K562 treated with DMSO at 1 percent for 48 hours (cell line): ENCODE results near the gene POU2AF3. TPM values are rescaled to one million over a fixed set of nuclear protein-coding genes. Genes with fewer than 3 reads are reported as not detected.

Experiments used
- total RNA-seq: library from RNA; unstranded; fragments of 300-600 nt; gene quantifications from 2 replicates; pipeline ENCODE4 v1.2.3, GENCODE V29; 2022; ENCODE audit warnings: low replicate concordance; ENCODE audit errors: extremely low read depth

The POU2AF3 gene, protein sequence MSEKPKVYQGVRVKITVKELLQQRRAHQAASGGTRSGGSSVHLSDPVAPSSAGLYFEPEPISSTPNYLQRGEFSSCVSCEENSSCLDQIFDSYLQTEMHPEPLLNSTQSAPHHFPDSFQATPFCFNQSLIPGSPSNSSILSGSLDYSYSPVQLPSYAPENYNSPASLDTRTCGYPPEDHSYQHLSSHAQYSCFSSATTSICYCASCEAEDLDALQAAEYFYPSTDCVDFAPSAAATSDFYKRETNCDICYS
- not detected in 2 replicates for total RNA-seq

GRCh38 chr11:111298413-111299100 lies at the start of gene POU2AF3:
TSS of gene POU2AF3 (plus strand) at chr11:111298546. CDS start at chr11:111298582, 36 bp downstream.

Other genes starting within 250 kb of the POU2AF3 start
- not detected in 2 replicates for gene POU2AF2, start 52.8 kb upstream of the POU2AF3 start, total RNA-seq
- not detected in 2 replicates for gene POU2AF1, start 80.7 kb downstream of the POU2AF3 start, total RNA-seq
- gene BTG4, start 213.8 kb downstream of the POU2AF3 start, total RNA-seq: not detected in 2 replicates
- gene HOATZ, start 216.2 kb downstream of the POU2AF3 start, total RNA-seq: not detected in 2 replicates
- gene LAYN, start 242.2 kb downstream of the POU2AF3 start, total RNA-seq: not detected in 2 replicates